Stomach (tissue), 9 donors: Measurements from ENCODE around the gene ALG8. TPM values are rescaled to one million over a fixed set of nuclear protein-coding genes. Genes with fewer than 3 reads are reported as not detected.
"Not testable (repeated sequence)": the region's sequence is repeated elsewhere in the genome, so short reads cannot be mapped to it uniquely, and the experiment has no call there.

ENCODE experiments used
- DNase-seq, 2 donors: peaks; one replicate each; pipeline versions ENCODE4 v3.0.0 to v3.0.0-alpha.2; 2013 to 2019
- H3K27ac ChIP-seq, 5 donors: fragments of 200-600 bp in 4 of 5; sonication (generic) in 4 of 5; one replicate each; pipeline ENCODE4 v1.5.1; 2013 to 2019; ENCODE audit warnings: mild to moderate bottlenecking in 1 of 5, moderate library complexity in 1 of 5
- H3K27me3 ChIP-seq, 3 donors: fragments of 200-600 bp; sonication (generic); one replicate each; pipeline ENCODE4 v1.5.1; 2017 to 2019; ENCODE audit warnings: mixed run types in 1 of 3
- H3K36me3 ChIP-seq, 4 donors: fragments of 200-600 bp; sonication (generic); 1 replicate in 3 of 4; 2 replicates in 1 of 4; pipeline ENCODE4 v1.5.1; 2016 to 2019
- H3K4me1 ChIP-seq, 4 donors: fragments of 200-600 bp; sonication (generic); one replicate each; pipeline ENCODE4 v1.5.1; 2016 to 2019
- H3K4me3 ChIP-seq, 4 donors: fragments of 200-600 bp; sonication (generic) in 3 of 4; one replicate each; pipeline ENCODE4 v1.5.1; 2016 to 2019; ENCODE audit warnings: mild to moderate bottlenecking in 1 of 4
- H3K9me3 ChIP-seq, 4 donors: fragments of 200-600 bp; sonication (generic); one replicate each; pipeline ENCODE4 v1.5.1; 2016 to 2019
- CTCF ChIP-seq, 7 experiments: fragments of 450-650 bp in 4 of 7; fragments of 200-600 bp in 3 of 7; sonication (generic) in 3 of 7; IDR thresholded peaks; one replicate each; pipeline ENCODE4 v1.5.1; 2016 to 2019; ENCODE audit warnings: antibody characterized with exemption in 7 of 7, control low read depth in 2 of 7, mild to moderate bottlenecking in 1 of 7
- EP300 ChIP-seq: sonication (generic); formaldehyde crosslinking; IDR thresholded peaks from one replicate; pipeline ENCODE4 v1.6.1; 2017; ENCODE audit warnings: antibody characterized with exemption
- POLR2A ChIP-seq, 4 donors: fragments of 450-650 bp; IDR thresholded peaks; one replicate each; pipeline ENCODE4 v1.6.1; 2016; ENCODE audit warnings: antibody characterized with exemption in 4 of 4, control low read depth in 2 of 4, mild to moderate bottlenecking in 1 of 4, moderate library complexity in 1 of 4
- POLR2AphosphoS5 ChIP-seq, 3 donors: sonication (generic); formaldehyde crosslinking; IDR thresholded peaks; one replicate each; pipeline ENCODE4 v1.6.1; 2016; ENCODE audit warnings: antibody characterized with exemption in 3 of 3
- WGBS, 5 donors: extraction: QIAGEN DNeasy Blood & Tissue Kit in 3 of 5; methylation state at CpG; one replicate each; pipeline versions ENCODE4 v1.1.5 to v1.1.7; 2013 to 2018; 5-methylcytosine and 5-hydroxymethylcytosine counted together
- intact Hi-C: fragments of 100-400 bp; cut with DNase I; formaldehyde crosslinking; loops from one replicate; pipeline ENCODE4 v1.15.1; 2023; ENCODE audit warnings: low total_unique reads
- polyA plus RNA-seq, 3 donors: library from polyadenylated mRNA; stranded (reverse); fragments of 200-250 nt; gene quantifications; one replicate each; pipeline ENCODE4 v1.2.3, GENCODE V29; 2013
- total RNA-seq, 5 donors: library from RNA; depleted of rRNA; stranded (reverse); fragments of >200 nt; gene quantifications; one replicate each; pipeline versions ENCODE4 v1.1.0 to v1.2.3, GENCODE V29; 2014 to 2016
- donor health status: healthy with polysubstance abuse.
- donor health status: Bipolar disorder and iron deficiency.
- donor health status: healthy.

The ALG8 gene
- total and polyA plus RNA-seq, 8 donors, result 3.8 to 58.2 (median 24.5) TPM

GRCh38 chr11:78062671-78063070 lies 76.8 kb downstream of the ALG8 start:
- no peak overlapping the region for H3K27ac ChIP-seq
- H3K4me3 ChIP-seq, result no peak overlapping the region
- H3K9me3 ChIP-seq, result no peaks in the 10 kb centered on the region
- peaks cover 0 to 14% (median 7%) of the 10 kb centered on the region in 4 donors for H3K4me1 ChIP-seq
- no peak for TF ChIP-seq POLR2AphosphoS5 (IDR thresholded peaks at IDR 0.05)
- no peak for TF ChIP-seq EP300
- no peak for TF ChIP-seq CTCF (IDR thresholded peaks at IDR 0.05)
- no peak for TF ChIP-seq POLR2A (IDR thresholded peaks at IDR 0.05)
- 62 to 90% (median 82%) methylated on average over 2 of the region's 2 CpGs for WGBS, 5 donors
- DNase-seq, result no peak
- H3K27me3 ChIP-seq, result no peaks in the 10 kb centered on the region
- intact Hi-C loops, result no loop called here
- H3K36me3 ChIP-seq, result peaks cover 0 to 9% (median 6%) of the 10 kb centered on the region in 4 donors

GRCh38 chr11:78061921-78062311 lies 77.5 kb downstream of the ALG8 start:
- intact Hi-C loops, result no loop called here
- Histone ChIP-seq H3K27me3 (no peaks in the 10 kb centered on the region), H3K9me3 (no peaks in the 10 kb centered on the region), H3K4me3 (no peak overlapping the region), H3K4me1 (peaks cover 0 to 14% (median 7%) of the 10 kb centered on the region in 4 donors), H3K27ac (no peak overlapping the region), H3K36me3 (peaks cover 0 to 2% (median 0%) of the 10 kb centered on the region in 4 donors)
- DNase-seq, result no peak
- 41 to 56% (median 47%) methylated on average over 4 of the region's 4 CpGs for WGBS, 5 donors
- TF ChIP-seq POLR2AphosphoS5 (IDR thresholded peaks at IDR 0.05) (no peak), CTCF (IDR thresholded peaks at IDR 0.05) (no peak), POLR2A (IDR thresholded peaks at IDR 0.05) (no peak), EP300 (no peak)

GRCh38 chr11:78061088-78061920 lies 78.1 kb downstream of the ALG8 start:
- 41 to 60% (median 59%) methylated on average over 4 of the region's 4 CpGs for WGBS, 5 donors
- Histone ChIP-seq H3K4me1 (peaks cover 0 to 14% (median 7%) of the 10 kb centered on the region in 4 donors), H3K36me3 (no peaks in the 10 kb centered on the region), H3K27ac (peak overlapping the region in 2 of 5 donors; percentile 26 to 47), H3K4me3 (no peak overlapping the region), H3K27me3 (no peaks in the 10 kb centered on the region), H3K9me3 (no peaks in the 10 kb centered on the region)
- DNase-seq, result peak in 1 of 2 donors; percentile 64
- intact Hi-C loops, result no loop called here
- TF ChIP-seq EP300, result no peak
- TF ChIP-seq POLR2A (IDR thresholded peaks at IDR 0.05), result no peak
- no peak for TF ChIP-seq CTCF (IDR thresholded peaks at IDR 0.05)
- TF ChIP-seq POLR2AphosphoS5 (IDR thresholded peaks at IDR 0.05), result no peak

GRCh38 chr11:78060533-78060932 lies 78.9 kb downstream of the ALG8 start:
- no peaks in the 10 kb centered on the region for H3K36me3 ChIP-seq
- peaks cover 0 to 14% (median 7%) of the 10 kb centered on the region in 4 donors for H3K4me1 ChIP-seq
- DNase-seq, result no peak
- WGBS, 5 donors, result 91 to 97% (median 95%) methylated on average over 8 of the region's 8 CpGs
- TF ChIP-seq CTCF (IDR thresholded peaks at IDR 0.05) (no peak), POLR2AphosphoS5 (IDR thresholded peaks at IDR 0.05) (no peak), POLR2A (IDR thresholded peaks at IDR 0.05) (no peak), EP300 (no peak)
- H3K27ac ChIP-seq, result no peak overlapping the region
- H3K9me3 ChIP-seq, result no peaks in the 10 kb centered on the region
- H3K4me3 ChIP-seq, result no peak overlapping the region
- intact Hi-C loops, result no loop called here
- H3K27me3 ChIP-seq, result no peaks in the 10 kb centered on the region

GRCh38 chr11:78059749-78060328 lies 79.6 kb downstream of the ALG8 start:
- 92 to 97% (median 95%) methylated on average over 9 of the region's 9 CpGs for WGBS, 5 donors
- peaks cover 0 to 14% (median 7%) of the 10 kb centered on the region in 4 donors for H3K4me1 ChIP-seq
- H3K27ac ChIP-seq, H3K4me3 ChIP-seq, H3K27me3 ChIP-seq, DNase-seq, intact Hi-C loops, H3K9me3 ChIP-seq, H3K36me3 ChIP-seq: not testable (repeated sequence)
